HG02970 (cell line): Measurements from ENCODE around the gene TM9SF1.
A peak's percentile ranks its signal among the peaks of the same experiment; 100 is the strongest.

Experiments
- ATAC-seq: cut with Tn5 transposase; IDR thresholded peaks from one replicate; pipeline ENCODE4 v1.9.1; 2021; ENCODE audit warnings: mild to moderate bottlenecking, moderate library complexity, moderate number of reproducible peaks; ENCODE audit not compliant: unreplicated experiment, low FRiP score

Gene TM9SF1

DNA sequence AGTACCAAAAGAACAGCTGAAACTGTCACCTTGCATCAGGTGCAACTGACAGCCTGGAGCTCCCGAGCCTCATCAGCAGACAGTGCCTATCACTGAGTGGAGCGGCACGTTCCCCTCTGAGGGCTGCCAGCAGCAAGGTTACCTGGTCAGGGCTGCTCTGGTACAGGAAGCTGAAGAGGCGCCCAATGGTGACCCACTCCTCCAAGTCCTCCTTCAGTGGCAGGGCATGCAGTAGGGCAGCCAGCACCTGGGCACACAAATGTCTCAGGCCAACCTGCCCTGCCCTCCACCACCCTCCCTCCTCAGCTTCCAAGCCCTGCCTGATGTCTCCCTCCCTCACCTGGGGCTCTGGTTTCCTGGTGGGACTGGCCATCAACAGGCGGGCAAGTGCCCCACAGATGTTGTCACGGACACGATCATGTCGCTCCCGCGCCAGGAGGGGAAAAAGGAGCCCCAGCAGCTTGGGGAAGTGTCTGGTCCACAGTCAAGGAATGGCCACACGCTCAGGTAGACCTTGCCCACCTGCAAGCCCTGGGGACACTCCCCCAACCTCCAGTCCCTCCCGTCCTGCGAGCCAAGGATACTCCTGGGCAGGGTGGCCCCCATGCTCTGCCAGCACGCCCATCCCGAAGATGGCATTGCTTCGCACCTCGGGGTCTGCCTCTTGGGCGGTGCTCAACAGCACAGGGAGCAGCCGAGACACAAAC lies 13.7 kb downstream of the TM9SF1 start:
- ATAC-seq, result no peak

GRCh38 chr14:24179961-24180796 lies 15.1 kb downstream of the TM9SF1 start:
- ATAC-seq, result no peak

DNA sequence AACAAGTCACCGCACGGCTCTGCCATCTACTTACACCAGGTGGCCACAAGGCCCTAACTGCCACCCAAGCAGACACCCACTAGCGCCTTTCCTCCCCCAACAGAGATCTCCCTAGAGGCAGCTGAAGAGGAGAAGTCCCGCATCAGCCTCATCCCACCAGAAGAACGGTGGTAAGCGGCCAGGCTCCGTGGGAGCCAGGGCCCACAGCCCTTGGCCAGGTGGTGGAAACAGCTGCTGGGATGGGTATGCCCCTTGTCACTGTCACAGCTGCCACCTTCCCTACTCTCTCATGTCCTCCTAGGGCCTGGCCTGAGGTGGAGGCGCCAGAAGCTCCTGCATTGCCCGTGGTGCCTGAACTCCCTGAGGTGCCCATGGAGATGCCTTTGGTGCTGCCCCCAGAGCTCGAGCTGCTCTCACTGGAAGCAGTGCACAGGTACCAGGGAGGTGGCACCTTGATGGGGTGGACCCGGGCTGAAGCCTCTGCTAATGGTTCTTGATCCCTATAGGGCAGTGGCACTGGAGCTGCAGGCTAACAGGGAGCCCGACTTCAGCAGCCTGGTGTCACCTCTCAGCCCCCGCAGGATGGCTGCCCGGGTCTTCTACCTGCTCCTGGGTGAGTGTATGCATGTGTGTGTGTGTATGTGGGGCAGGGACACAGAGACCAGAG lies 15.8 kb downstream of the TM9SF1 start:
- no peak for ATAC-seq

DNA sequence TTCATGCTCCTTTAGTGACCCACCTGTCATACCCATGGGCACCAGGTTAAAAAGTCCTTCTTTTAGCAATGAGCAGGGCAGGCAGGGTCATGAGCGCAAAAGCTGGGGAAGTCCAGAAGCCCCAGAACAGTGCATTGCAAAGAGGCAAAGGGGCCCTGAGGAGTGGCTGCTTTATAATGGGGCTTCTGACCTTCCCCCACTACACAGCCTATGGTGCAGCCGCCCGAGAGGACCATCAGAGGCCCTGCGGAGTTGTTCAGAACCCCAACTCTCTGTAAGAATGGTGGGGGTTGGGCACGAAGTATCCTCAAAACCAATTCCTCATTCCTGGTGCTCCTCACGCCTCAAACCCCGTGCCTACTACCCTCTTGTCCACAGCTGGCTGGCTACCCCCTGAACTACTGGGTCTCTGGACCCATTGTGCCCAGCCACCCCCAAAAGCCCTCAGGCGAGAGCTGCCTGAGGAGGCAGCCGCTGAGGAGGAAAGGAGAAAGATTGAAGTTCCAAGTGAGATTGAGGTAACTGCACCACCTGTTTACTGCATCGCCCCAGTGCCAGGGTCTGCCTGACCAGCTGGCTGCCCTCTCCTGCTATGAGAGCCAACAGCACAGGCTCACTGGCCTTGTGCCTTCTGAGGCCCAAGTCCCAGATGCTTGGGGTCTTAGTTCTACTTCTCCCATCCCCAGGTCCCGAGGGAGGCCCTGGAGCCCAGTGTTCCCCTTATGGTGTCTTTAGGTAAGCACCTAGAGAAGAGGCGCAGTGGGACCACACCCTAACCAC lies 16.7 kb downstream of the TM9SF1 start:
- no peak for ATAC-seq

GRCh38 chr14:24177891-24178290 lies 17.4 kb downstream of the TM9SF1 start:
- ATAC-seq, result no peak

DNA sequence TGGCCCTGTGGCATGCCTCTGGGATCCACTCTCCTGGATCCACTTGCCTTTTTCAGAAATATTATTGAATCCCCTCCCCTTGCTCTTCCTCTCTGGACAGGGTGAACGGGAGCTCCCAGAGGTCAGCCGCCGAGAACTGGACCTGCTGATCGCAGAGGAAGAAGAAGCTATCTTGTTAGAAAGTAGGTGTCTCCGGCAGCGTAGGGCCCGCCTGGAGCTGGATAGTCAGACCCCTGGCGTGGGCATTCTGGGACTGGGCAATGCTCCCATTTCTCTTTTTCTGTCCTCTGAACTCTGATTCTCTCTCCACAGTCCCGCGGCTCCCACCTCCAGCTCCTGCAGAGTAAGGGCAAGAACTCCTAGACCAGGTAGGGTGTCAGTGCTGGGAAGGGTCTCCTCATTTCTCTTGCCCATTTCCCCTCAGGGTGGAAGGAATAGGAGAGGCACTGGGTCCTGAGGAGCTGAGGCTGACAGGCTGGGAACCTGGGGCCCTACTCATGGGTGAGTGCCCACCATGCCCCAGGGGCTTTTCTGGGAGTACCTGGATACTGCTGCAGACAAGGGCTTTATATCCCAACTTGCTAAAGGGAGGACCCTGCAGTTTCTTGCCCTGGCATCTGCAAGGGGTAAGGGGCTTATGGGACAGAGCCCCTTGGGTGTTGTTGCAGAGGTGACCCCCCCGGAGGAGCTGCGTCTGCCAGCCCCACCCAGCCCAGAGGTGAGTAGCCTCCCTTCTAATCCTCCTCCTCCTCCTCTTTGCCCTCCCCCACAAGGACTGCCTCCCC lies 18.0 kb downstream of the TM9SF1 start:
- ATAC-seq, result no peak

DNA sequence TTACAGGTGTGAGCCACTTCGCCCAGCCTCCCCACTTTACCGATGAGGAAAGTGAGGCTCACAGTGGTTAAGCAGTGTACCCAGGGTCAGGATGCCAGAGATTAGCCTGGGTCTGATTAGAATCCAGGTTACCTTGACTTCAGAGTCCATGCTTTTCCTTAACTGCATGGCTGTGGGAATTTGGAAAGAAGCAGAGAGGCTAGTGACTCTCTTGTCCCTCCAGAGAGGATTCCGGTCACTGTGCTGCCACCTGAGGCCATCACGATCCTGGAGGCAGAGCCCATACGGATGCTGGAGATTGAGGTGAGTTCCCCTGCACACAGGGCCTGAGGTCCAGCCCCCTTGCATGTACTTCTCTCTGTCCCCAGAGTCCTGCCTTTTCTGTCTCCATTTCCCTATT lies 18.6 kb downstream of the TM9SF1 start:
- ATAC-seq, result no peak

DNA sequence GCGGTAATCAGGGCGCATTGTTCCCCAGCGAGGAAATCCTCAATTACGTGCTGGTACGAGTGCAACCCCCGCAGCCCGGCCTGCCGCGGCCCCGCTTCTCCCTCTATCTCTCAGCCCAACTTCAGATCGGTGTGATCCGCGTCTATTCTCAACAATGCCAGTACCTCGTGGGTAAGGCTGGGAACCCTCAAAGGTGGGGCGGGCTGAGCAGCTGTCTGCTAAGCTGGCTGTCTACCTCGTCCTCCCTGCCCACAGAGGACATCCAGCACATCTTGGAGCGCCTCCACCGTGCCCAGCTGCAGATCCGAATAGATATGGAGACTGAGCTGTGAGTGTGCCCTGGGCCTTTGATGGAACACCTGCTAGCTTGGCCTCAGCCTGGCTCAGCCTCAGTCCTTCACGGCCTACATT lies 22.4 kb downstream of the TM9SF1 start:
- no peak for ATAC-seq

DNA sequence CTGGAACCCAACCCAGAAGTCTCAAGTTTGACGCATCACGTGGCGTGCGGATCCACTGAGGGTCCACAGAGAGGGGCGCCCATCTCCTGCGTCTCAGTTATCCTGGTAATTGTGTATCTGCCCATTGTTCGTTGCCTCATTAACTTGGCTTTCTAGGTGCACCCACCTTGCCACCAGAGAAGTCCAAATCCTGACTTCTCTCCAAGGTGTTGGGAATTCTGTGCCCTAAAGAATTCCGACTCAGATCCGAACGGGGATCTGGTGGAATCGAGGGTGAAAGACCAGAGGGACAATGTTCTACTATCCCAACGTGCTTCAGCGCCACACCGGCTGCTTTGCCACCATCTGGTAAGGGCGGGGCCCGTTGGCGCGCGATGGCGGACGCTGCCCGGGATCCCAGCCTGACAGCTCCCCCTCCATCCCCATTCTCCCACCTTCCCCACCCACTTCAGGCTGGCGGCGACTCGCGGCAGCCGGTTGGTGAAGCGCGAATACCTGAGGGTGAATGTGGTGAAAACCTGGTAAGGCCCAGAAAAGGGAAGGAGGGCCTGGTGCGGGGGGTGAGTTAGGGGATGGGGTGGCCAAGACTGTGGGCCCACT lies 22.9 kb downstream of the TM9SF1 start:
- ATAC-seq, result no peak

- ATAC-seq, result peak; percentile 69
Measured at GRCh38 chr14:24171422-24172260, 23.6 kb downstream of the TM9SF1 start, which contains the start of gene REC8. Gene REC8, plus strand, starts transcription at chr14:24172080. Its CDS starts 473 bp downstream, at chr14:24172553.

- ATAC-seq, result no peak
Measured at GRCh38 chr14:24167469-24168114, 27.6 kb downstream of the TM9SF1 start.

DNA sequence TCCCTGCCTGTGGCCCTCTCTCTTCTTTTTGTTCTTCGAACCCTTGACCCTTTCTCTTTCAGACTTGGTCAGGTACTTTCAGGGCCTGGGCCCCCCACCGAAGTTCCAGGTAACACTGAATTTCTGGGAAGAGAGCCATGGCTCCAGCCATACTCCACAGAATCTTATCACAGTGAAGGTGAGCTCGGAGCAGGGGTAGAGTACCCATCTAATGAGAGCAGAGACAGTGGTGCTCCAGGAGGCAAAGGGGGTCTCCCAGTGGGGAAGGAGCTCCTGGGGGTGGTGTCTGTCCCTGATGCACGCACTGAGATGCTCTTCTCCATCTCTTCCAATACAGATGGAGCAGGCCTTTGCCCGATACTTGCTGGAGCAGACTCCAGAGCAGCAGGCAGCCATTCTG lies 29.5 kb downstream of the TM9SF1 start:
- ATAC-seq, result no peak

DNA sequence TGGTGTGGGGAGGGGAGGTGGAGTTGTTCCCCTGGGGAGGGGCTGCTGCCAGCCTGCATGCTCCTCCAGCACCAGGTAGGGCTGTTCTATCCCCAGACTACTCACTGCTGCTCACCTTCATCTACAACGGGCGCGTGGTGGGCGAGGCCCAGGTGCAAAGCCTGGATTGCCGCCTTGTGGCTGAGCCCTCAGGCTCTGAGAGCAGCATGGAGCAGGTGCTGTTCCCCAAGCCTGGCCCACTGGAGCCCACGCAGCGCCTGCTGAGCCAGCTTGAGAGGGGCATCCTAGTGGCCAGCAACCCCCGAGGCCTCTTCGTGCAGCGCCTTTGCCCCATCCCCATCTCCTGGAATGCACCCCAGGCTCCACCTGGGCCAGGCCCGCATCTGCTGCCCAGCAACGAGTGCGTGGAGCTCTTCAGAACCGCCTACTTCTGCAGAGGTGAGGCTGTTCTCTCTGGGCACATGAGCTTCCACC lies 30.7 kb downstream of the TM9SF1 start:
- ATAC-seq, result no peak

DNA sequence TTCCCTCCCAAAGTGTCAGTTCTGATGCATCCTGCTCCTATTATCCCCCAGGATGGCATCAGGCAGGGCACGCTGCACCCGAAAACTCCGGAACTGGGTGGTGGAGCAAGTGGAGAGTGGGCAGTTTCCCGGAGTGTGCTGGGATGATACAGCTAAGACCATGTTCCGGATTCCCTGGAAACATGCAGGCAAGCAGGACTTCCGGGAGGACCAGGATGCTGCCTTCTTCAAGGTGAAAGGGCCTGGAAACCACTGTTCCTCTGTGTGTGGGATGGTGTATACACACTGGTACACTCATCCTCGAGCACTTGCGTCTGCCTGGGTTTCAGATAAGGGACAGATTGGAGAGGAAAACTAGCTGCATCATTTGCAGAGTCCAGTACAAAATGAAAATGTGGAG lies 33.1 kb downstream of the TM9SF1 start:
- no peak for ATAC-seq

- peak; percentile 73 for ATAC-seq
Measured at GRCh38 chr14:24160850-24161804, 34.1 kb downstream of the TM9SF1 start, which contains the start of gene IRF9. Gene IRF9, plus strand, starts transcription at chr14:24161265. Its CDS starts 880 bp downstream, at chr14:24162145.

GRCh38 chr14:24160499-24160849 lies 34.8 kb downstream of the TM9SF1 start:
- ATAC-seq, result peak; percentile 2
